Ishikawa (cell line): Measurements from ENCODE around the gene DHDDS.

Source experiments
- CEBPB ChIP-seq: IDR thresholded peaks from 2 replicates; pipeline ENCODE4 v1.6.1; 2012
- CREB1 ChIP-seq: IDR thresholded peaks from 2 replicates; pipeline ENCODE4 v1.6.1; 2012; ENCODE audit warnings: low read depth
- EGR1 ChIP-seq: IDR thresholded peaks from 2 replicates; pipeline ENCODE4 v1.6.1; 2012
- EP300 ChIP-seq: IDR thresholded peaks from 2 replicates; pipeline ENCODE4 v1.6.1; 2012; ENCODE audit warnings: borderline replicate concordance
- FOXM1 ChIP-seq: IDR thresholded peaks from 2 replicates; pipeline ENCODE4 v1.6.1; 2012; ENCODE audit warnings: low read depth, borderline replicate concordance
- MAX ChIP-seq: IDR thresholded peaks from 2 replicates; pipeline ENCODE4 v1.6.1; 2012
- NFIC ChIP-seq: IDR thresholded peaks from 2 replicates; pipeline ENCODE4 v1.6.1; 2012
- RAD21 ChIP-seq: IDR thresholded peaks from 2 replicates; pipeline ENCODE4 v1.6.1; 2012; ENCODE audit warnings: low read depth
- REST ChIP-seq: IDR thresholded peaks from 2 replicates; pipeline ENCODE4 v1.6.1; 2012; ENCODE audit warnings: low read depth, mild to moderate bottlenecking
- TAF1 ChIP-seq: IDR thresholded peaks from 2 replicates; pipeline ENCODE4 v1.6.1; 2012; ENCODE audit warnings: low read depth, mild to moderate bottlenecking
- TCF12 ChIP-seq: IDR thresholded peaks from 2 replicates; pipeline ENCODE4 v1.6.1; 2012; ENCODE audit warnings: low read depth
- TEAD4 ChIP-seq: IDR thresholded peaks from 2 replicates; pipeline ENCODE4 v1.6.1; 2012
- USF1 ChIP-seq: IDR thresholded peaks from 2 replicates; pipeline ENCODE4 v1.6.1; 2012
- YY1 ChIP-seq: IDR thresholded peaks from 2 replicates; pipeline ENCODE4 v1.6.1; 2012; ENCODE audit warnings: low read depth
- ZBTB7A ChIP-seq: IDR thresholded peaks from 2 replicates; pipeline ENCODE4 v1.6.1; 2012; ENCODE audit warnings: low read depth

DHDDS gene

GRCh38 chr1:26410706-26411623, 21.2 kb upstream of the DHDDS start, which contains the start of gene LIN28A:
LIN28A (plus strand) TSS chr1:26410817; CDS start chr1:26410892, 75 bp downstream.
- no peak for TF ChIP-seq TEAD4
- TF ChIP-seq RAD21: no peak
- TF ChIP-seq YY1: no peak
- TF ChIP-seq EGR1: no peak
- TF ChIP-seq CEBPB: no peak

- TF ChIP-seq RAD21 (no peak), TAF1 (no peak), EP300 (no peak)
Observed at GRCh38 chr1:26411624-26412074, 20.5 kb upstream of the DHDDS start.

- no peak for TF ChIP-seq RAD21
- no peak for TF ChIP-seq NFIC
- TF ChIP-seq CREB1: no peak
- no peak for TF ChIP-seq TEAD4
- TF ChIP-seq USF1: no peak
- no peak for TF ChIP-seq EP300
- TF ChIP-seq REST: no peak
- no peak for TF ChIP-seq YY1
- no peak for TF ChIP-seq ZBTB7A
Observed at GRCh38 chr1:26412180-26412840, 19.8 kb upstream of the DHDDS start.

- TF ChIP-seq REST: peak; percentile 54; the same call in 1 of the 2 replicates
- TF ChIP-seq TEAD4: no peak
Observed at GRCh38 chr1:26413031-26413430, 19.1 kb upstream of the DHDDS start.

- TF ChIP-seq FOXM1 (no peak), RAD21 (peak; percentile 80)
Observed at GRCh38 chr1:26417111-26417759, 14.9 kb upstream of the DHDDS start.

GRCh38 chr1:26418865-26419349, 13.2 kb upstream of the DHDDS start:
- TF ChIP-seq TEAD4 (no peak), NFIC (no peak), MAX (no peak), EP300 (no peak), YY1 (no peak), USF1 (no peak), FOXM1 (no peak), TAF1 (no peak), REST (no peak), CEBPB (no peak), EGR1 (no peak), TCF12 (no peak), ZBTB7A (no peak), CREB1 (no peak), RAD21 (no peak)
